NT2/D1 (cell line): ENCODE data around the gene RNF220.

Experiments used
- DNase-seq: peaks from one replicate; pipeline ENCODE4 v3.0.0-alpha.2; 2011; ENCODE audit warnings: low read depth, low spot score
- H3K27me3 ChIP-seq: 2 replicates; pipeline ENCODE4 v1.6.0; 2011; ENCODE audit warnings: mild to moderate bottlenecking; ENCODE audit not compliant: insufficient read length, insufficient read depth
- H3K36me3 ChIP-seq: 2 replicates; pipeline ENCODE4 v1.6.1; 2011; ENCODE audit warnings: mild to moderate bottlenecking, low read length, mixed read lengths; ENCODE audit not compliant: insufficient read depth, insufficient read length
- H3K4me1 ChIP-seq: 2 replicates; pipeline ENCODE4 v1.5.1; 2011; ENCODE audit not compliant: insufficient read depth, insufficient read length
- H3K4me3 ChIP-seq: 2 replicates; pipeline ENCODE4 v1.5.1; 2011; ENCODE audit warnings: low read depth; ENCODE audit not compliant: insufficient read length
- H3K9ac ChIP-seq: 2 replicates; pipeline ENCODE4 v1.6.0; 2011; ENCODE audit warnings: low read depth; ENCODE audit not compliant: insufficient read length
- H3K9me3 ChIP-seq: 2 replicates; pipeline ENCODE4 v1.5.1; 2011; ENCODE audit warnings: mild to moderate bottlenecking, low read length; ENCODE audit not compliant: insufficient read depth
- SUZ12 ChIP-seq: IDR thresholded peaks from 2 replicates; pipeline ENCODE4 v1.6.1; 2011; ENCODE audit not compliant: insufficient read length, insufficient read depth; ENCODE audit errors: extremely low read depth
- YY1 ChIP-seq: IDR thresholded peaks from 2 replicates; pipeline ENCODE4 v1.6.1; 2011; ENCODE audit not compliant: insufficient read length, insufficient read depth
- ZNF274 ChIP-seq: IDR thresholded peaks from 2 replicates; pipeline ENCODE4 v1.6.1; 2011; ENCODE audit warnings: mild to moderate bottlenecking, low read depth, low read length

RNF220 gene

GRCh38 chr1:44676484-44677200 lies 271.6 kb downstream of the RNF220 start:
- Histone ChIP-seq H3K27me3 (no peaks in the 10 kb centered on the region), H3K9ac (no peak overlapping the region), H3K36me3 (no peaks in the 10 kb centered on the region), H3K4me3 (no peak overlapping the region), H3K9me3 (no peaks in the 10 kb centered on the region), H3K4me1 (peaks cover 8% of the 10 kb centered on the region)
- no peak for DNase-seq
- TF ChIP-seq YY1 = no peak

- Histone ChIP-seq H3K9ac (no peak overlapping the region), H3K36me3 (no peaks in the 10 kb centered on the region), H3K4me3 (no peak overlapping the region)
Measured at GRCh38 chr1:44677201-44677766, 272.2 kb downstream of the RNF220 start.

GRCh38 chr1:44678120-44678519 lies 273.1 kb downstream of the RNF220 start:
- H3K9me3 ChIP-seq = no peaks in the 10 kb centered on the region
- no peaks in the 10 kb centered on the region for H3K27me3 ChIP-seq
- no peak for TF ChIP-seq YY1
- TF ChIP-seq ZNF274 = no peak
- no peak for TF ChIP-seq SUZ12
- no peak for DNase-seq
- H3K4me3 ChIP-seq = no peak overlapping the region
- H3K4me1 ChIP-seq = peaks cover 9% of the 10 kb centered on the region
- H3K9ac ChIP-seq = no peak overlapping the region
- no peaks in the 10 kb centered on the region for H3K36me3 ChIP-seq

More at GRCh38 chr1:44677201-44677766, 272.2 kb downstream of the RNF220 start:
- no peak for DNase-seq
- Histone ChIP-seq H3K9me3 (no peaks in the 10 kb centered on the region), H3K27me3 (no peaks in the 10 kb centered on the region), H3K4me1 (peaks cover 14% of the 10 kb centered on the region)
- TF ChIP-seq SUZ12 = no peak
- TF ChIP-seq ZNF274 = no peak
- no peak for TF ChIP-seq YY1

GRCh38 chr1:44678626-44679025 lies 273.6 kb downstream of the RNF220 start:
- Histone ChIP-seq H3K9ac (no peak overlapping the region), H3K27me3 (no peaks in the 10 kb centered on the region), H3K36me3 (no peaks in the 10 kb centered on the region), H3K4me3 (no peak overlapping the region), H3K9me3 (no peaks in the 10 kb centered on the region), H3K4me1 (peaks cover 6% of the 10 kb centered on the region)
- no peak for DNase-seq
- TF ChIP-seq ZNF274 (no peak), SUZ12 (no peak), YY1 (no peak)

GRCh38 chr1:44679468-44679867 lies 274.4 kb downstream of the RNF220 start:
- no peaks in the 10 kb centered on the region for H3K36me3 ChIP-seq
- H3K27me3 ChIP-seq = no peaks in the 10 kb centered on the region
- H3K4me1 ChIP-seq = peaks cover 6% of the 10 kb centered on the region
- H3K9me3 ChIP-seq = no peaks in the 10 kb centered on the region
- DNase-seq = no peak
- TF ChIP-seq YY1 = no peak
- TF ChIP-seq SUZ12 = no peak
- no peak for TF ChIP-seq ZNF274
- no peak overlapping the region for H3K9ac ChIP-seq
- no peak overlapping the region for H3K4me3 ChIP-seq

- TF ChIP-seq YY1 = no peak
- no peak for TF ChIP-seq ZNF274
- TF ChIP-seq SUZ12 = no peak
- Histone ChIP-seq H3K4me1 (peaks cover 6% of the 10 kb centered on the region), H3K27me3 (no peaks in the 10 kb centered on the region), H3K4me3 (no peak overlapping the region), H3K36me3 (no peaks in the 10 kb centered on the region), H3K9ac (no peak overlapping the region), H3K9me3 (no peaks in the 10 kb centered on the region)
- DNase-seq = no peak
Measured at GRCh38 chr1:44681905-44682882, 277.1 kb downstream of the RNF220 start.

GRCh38 chr1:44682883-44683265 lies 277.8 kb downstream of the RNF220 start:
- H3K27me3 ChIP-seq = no peaks in the 10 kb centered on the region
- no peak overlapping the region for H3K4me3 ChIP-seq
- no peak for DNase-seq
- no peak overlapping the region for H3K9ac ChIP-seq
- no peaks in the 10 kb centered on the region for H3K9me3 ChIP-seq
- no peak for TF ChIP-seq ZNF274
- no peak for TF ChIP-seq YY1
- no peak for TF ChIP-seq SUZ12
- H3K36me3 ChIP-seq = no peaks in the 10 kb centered on the region
- peaks cover 6% of the 10 kb centered on the region for H3K4me1 ChIP-seq
